ENCODE measurements around the gene NOD1. TPM values are rescaled to one million over a fixed set of nuclear protein-coding genes. Genes with fewer than 3 reads are reported as not detected.

Gene NOD1
- total RNA-seq, 4 donors from 2014 or later, result 15.6 to 50.4 (median 26.7) TPM

- Histone ChIP-seq H3K27ac (peak overlapping the region; percentile 82 to 98 (median 93)), H3K4me1 (peaks cover 54 to 66% of the 10 kb centered on the region in 2 donors)
- intact Hi-C loops (cut with DNase I), result no loop called here
Measured at GRCh38 chr7:30434140-30434799, 44.3 kb downstream of the NOD1 start.

GRCh38 chr7:30433506-30433905 is 45.1 kb downstream of the NOD1 start:
- peaks cover 54 to 72% of the 10 kb centered on the region in 2 donors for H3K4me1 ChIP-seq
- intact Hi-C loops (cut with DNase I), result no loop called here
- H3K9me3 ChIP-seq, result no peaks in the 10 kb centered on the region
- TF ChIP-seq CTCF (IDR thresholded peaks at IDR 0.05) (no peak), POLR2A (IDR thresholded peaks at IDR 0.05) (no peak)
- peak overlapping the region; percentile 82 to 98 (median 93) for H3K27ac ChIP-seq
- no peaks in the 10 kb centered on the region for H3K27me3 ChIP-seq
- H3K4me3 ChIP-seq (replicated peaks in 1 of 3), result no peak overlapping the region
- DNase-seq, result peak in 1 of 2 donors; percentile 32
- H3K36me3 ChIP-seq, result peaks cover 17 to 48% of the 10 kb centered on the region in 2 donors
- WGBS, 2 donors, result 22 to 26% methylated on average over 1 of the region's 1 CpG

More at GRCh38 chr7:30434140-30434799, 44.3 kb downstream of the NOD1 start:
- H3K27me3 ChIP-seq, result no peaks in the 10 kb centered on the region
- no peak overlapping the region for H3K4me3 ChIP-seq (replicated peaks in 1 of 3)
- peak; percentile 65 to 72 for DNase-seq
- no peaks in the 10 kb centered on the region for H3K9me3 ChIP-seq
- peaks cover 19 to 42% of the 10 kb centered on the region in 2 donors for H3K36me3 ChIP-seq
- 35 to 46% methylated on average over 6 of the region's 6 CpGs for WGBS, 2 donors
- TF ChIP-seq CTCF (IDR thresholded peaks at IDR 0.05) (peak in 4 of 6 experiments; percentile 30 to 56 (median 44)), POLR2A (IDR thresholded peaks at IDR 0.05) (no peak)

GRCh38 chr7:30433082-30433481 is 45.5 kb downstream of the NOD1 start:
- intact Hi-C loops (cut with DNase I), result no loop called here
- peak; percentile 86 to 88 for DNase-seq
- H3K36me3 ChIP-seq, result peaks cover 16 to 45% of the 10 kb centered on the region in 2 donors
- H3K4me1 ChIP-seq, result peaks cover 54 to 72% of the 10 kb centered on the region in 2 donors
- H3K27ac ChIP-seq, result peak overlapping the region; percentile 82 to 98 (median 93)
- no peak overlapping the region for H3K4me3 ChIP-seq (replicated peaks in 1 of 3)
- no peaks in the 10 kb centered on the region for H3K9me3 ChIP-seq
- no peaks in the 10 kb centered on the region for H3K27me3 ChIP-seq
- peak in 1 of 2 donors; percentile 42 for TF ChIP-seq POLR2A (IDR thresholded peaks at IDR 0.05)
- no peak for TF ChIP-seq CTCF (IDR thresholded peaks at IDR 0.05)
- WGBS, 2 donors, result 10 to 14% methylated on average over 3 of the region's 3 CpGs

GRCh38 chr7:30430777-30431176 is 47.8 kb downstream of the NOD1 start:
- Histone ChIP-seq H3K9me3 (no peaks in the 10 kb centered on the region), H3K4me1 (peaks cover 54 to 73% of the 10 kb centered on the region in 2 donors), H3K27me3 (no peaks in the 10 kb centered on the region), H3K36me3 (peaks cover 2 to 27% of the 10 kb centered on the region in 2 donors), H3K4me3 (replicated peaks in 1 of 3) (no peak overlapping the region), H3K27ac (peak overlapping the region; percentile 47 to 98 (median 93))
- intact Hi-C loops (cut with DNase I), result no loop called here
- no peak for TF ChIP-seq POLR2A (IDR thresholded peaks at IDR 0.05)
- no peak for TF ChIP-seq CTCF (IDR thresholded peaks at IDR 0.05)
- DNase-seq, result peak; percentile 60 to 63
- 15 to 21% methylated on average over 1 of the region's 1 CpG for WGBS, 2 donors

GRCh38 chr7:30430276-30430675 is 48.3 kb downstream of the NOD1 start:
- Histone ChIP-seq H3K4me1 (peaks cover 51 to 69% of the 10 kb centered on the region in 2 donors), H3K27ac (peak overlapping the region; percentile 47 to 98 (median 93)), H3K9me3 (no peaks in the 10 kb centered on the region), H3K27me3 (no peaks in the 10 kb centered on the region), H3K4me3 (replicated peaks in 1 of 3) (no peak overlapping the region), H3K36me3 (peaks cover 0 to 22% of the 10 kb centered on the region in 2 donors)
- 25 to 30% methylated on average over 7 of the region's 7 CpGs for WGBS, 2 donors
- TF ChIP-seq POLR2A (IDR thresholded peaks at IDR 0.05) (no peak), CTCF (IDR thresholded peaks at IDR 0.05) (no peak)
- intact Hi-C loops (cut with DNase I), result no loop called here
- peak; percentile 61 to 70 for DNase-seq
